Measurements from ENCODE around the gene COG7.
"Not testable (repeated sequence)": the region's sequence is repeated elsewhere in the genome, so short reads cannot be mapped to it uniquely, and the experiment has no call there.

The COG7 gene

GRCh38 chr16:23409522-23409921 lies 43.5 kb downstream of the COG7 start:
- DNase-seq (ENCODE audit: low read depth in 2 of 2): no peak

- peak; percentile 28 to 33 for DNase-seq (ENCODE audit: low read depth in 2 of 2)
Observed at GRCh38 chr16:23408823-23409298, 44.1 kb downstream of the COG7 start.

GRCh38 chr16:23408242-23408822 lies 44.7 kb downstream of the COG7 start:
- no peak for DNase-seq (ENCODE audit: low read depth in 2 of 2)

- DNase-seq (ENCODE audit: low read depth in 2 of 2): no peak
Observed at GRCh38 chr16:23407436-23408127, 45.4 kb downstream of the COG7 start.

DNA sequence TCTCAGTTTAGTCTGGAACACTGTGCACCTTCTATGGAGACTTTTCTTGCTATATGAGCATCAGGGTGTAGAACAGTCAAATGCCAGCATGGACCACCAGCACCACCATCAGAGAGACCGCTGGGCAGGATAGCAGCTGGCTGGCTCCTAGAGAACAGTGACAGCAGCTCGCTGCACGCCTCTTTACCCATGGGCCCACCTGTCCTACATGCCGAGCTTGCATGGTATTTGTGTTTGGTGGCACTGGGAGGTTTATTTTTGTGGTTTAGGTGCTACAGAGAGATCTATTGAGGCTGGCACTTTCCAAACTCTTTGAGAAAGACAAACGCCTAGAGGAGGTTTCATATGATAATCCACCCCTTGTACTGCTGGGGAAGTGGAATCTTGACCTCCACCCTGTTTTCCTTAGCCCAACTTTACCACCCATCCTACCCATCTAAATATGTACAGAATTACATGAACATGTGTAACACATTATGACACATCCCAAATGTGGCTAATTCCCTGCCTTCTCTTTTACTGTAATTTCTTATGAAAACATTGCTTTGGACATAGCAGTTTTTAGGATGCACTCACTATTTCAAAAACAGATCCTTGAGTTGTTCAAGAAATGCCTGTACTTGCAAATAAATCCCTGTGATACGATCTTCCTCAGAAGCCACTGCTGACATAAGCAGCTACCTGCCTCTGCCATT lies 46.3 kb downstream of the COG7 start:
- no peak for DNase-seq (ENCODE audit: low read depth in 2 of 2)

GRCh38 chr16:23406024-23406423 lies 47.0 kb downstream of the COG7 start:
- DNase-seq (ENCODE audit: low read depth in 2 of 2): no peak

- DNase-seq (ENCODE audit: low read depth in 2 of 2): no peak
Observed at GRCh38 chr16:23403547-23403946, 49.4 kb downstream of the COG7 start.

DNA sequence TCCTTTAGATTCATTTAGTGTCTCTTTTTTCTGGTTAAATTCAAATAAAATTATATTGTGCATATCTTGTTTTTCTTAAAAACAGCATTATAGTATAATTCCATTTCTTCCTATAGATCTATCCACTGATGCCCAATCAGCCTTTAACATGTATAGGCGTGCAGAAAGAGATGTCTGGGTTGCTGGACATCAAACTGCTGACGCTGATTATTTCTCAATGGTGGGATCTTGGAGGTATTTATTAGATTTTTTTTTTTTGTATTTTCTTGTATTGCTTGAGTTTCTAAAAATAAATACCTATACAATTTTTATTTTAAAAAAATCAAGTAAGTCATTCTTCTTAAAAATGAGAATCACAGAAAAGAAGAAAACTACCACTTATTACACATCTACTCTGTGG lies 50.9 kb downstream of the COG7 start:
- no peak for DNase-seq (ENCODE audit: low read depth in 2 of 2)

DNA sequence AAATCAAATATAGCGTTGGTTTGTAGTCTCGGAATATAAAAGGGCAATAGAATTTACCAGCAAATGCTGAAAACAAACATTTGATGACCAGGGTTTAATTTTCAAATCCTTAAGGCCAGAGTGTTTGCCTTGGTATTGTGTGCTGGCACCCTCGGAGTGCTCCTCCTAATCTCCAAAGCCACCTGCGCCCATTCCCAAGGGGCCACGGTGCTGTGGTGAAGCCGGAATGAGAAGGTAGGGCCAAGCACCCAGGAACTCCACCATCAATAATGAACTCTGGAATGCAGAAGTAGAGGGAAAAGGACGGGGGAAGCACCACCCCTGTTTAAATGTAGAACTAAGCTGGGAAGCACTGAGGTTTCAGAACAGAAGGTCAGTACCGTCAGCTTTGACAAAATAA lies 51.9 kb downstream of the COG7 start:
- DNase-seq (ENCODE audit: low read depth in 2 of 2): no peak

DNA sequence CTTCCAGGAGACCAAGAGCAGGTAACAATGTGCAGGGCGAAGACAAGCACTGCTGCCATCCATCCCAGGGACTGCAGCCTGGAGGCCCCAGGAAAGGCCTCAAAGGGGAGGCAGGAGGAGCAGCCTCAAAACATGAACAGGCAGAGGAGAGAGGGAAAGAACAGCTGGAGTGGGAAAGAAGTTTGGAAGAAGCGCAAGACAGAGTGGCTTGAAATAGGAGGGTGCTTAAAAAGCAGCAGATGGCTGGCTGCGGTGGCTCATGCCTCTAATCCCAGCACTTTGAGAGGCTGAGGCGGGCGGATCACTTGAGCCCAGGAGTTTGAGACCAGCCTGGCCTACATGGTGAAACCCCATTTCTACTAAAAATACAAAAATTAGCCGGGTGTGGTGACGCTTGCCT lies 52.5 kb downstream of the COG7 start:
- not testable (repeated sequence) for DNase-seq (ENCODE audit: low read depth in 2 of 2)

DNA sequence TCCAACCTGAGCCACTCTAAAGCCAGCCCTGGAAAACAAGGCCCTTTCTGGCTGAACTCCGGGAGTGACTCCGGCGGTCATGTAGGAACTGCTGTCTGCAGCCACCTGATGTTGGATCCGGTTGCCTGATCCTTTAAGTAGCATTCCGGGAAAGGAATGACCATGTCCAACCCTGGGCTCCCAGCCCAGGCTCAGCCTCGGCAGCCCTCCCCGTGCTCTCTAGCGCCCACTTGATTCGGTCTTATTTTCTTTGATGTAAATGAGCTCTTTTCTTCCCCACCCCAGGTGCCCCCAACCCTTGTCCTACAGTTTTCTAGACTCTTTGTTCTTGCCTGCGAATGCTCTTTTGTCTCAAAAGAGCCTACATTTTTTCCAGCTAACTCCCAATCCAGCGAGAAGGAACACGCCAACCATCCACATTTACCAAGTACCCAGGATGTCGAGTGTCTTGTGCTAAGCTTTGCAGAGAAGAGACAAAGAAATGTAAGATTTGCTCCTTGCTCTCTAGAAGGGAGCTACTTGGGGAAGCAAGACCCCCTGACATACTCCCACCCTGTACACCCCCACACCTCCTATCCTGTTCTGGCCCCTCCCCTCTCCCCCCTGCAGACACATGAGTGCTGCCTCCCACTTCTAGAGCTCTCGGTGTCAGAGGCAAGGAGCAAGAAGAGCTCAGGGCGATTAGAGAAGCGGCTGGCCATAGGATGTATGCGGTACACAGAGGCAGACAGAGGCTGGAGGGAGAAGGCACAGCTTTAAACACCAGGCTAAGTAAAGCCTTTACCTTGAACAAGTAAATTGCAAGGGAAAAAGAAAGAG lies 53.8 kb downstream of the COG7 start:
- no peak for DNase-seq (ENCODE audit: low read depth in 2 of 2)

DNA sequence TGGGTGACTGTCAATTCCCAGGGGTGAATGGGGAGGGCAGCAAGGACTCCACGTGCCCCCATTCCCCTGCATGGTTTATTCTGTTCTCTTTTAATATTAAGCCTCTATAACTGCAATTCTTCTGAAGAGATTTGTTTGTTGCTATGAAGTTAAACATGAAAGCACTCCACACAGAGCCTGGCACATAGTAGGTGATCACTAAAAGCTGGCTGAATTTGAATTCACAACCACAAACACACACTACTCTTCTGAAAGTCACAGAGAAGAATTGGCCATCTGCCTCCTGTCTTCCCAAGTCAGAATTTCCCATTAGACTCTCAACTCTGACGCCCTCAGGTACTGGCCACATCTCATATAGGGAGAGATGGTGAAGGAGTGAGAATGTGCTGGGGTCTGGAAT lies 55.5 kb downstream of the COG7 start:
- DNase-seq (ENCODE audit: low read depth in 2 of 2): no peak

GRCh38 chr16:23395732-23396131 lies 57.3 kb downstream of the COG7 start:
- DNase-seq (ENCODE audit: low read depth in 2 of 2): no peak

DNA sequence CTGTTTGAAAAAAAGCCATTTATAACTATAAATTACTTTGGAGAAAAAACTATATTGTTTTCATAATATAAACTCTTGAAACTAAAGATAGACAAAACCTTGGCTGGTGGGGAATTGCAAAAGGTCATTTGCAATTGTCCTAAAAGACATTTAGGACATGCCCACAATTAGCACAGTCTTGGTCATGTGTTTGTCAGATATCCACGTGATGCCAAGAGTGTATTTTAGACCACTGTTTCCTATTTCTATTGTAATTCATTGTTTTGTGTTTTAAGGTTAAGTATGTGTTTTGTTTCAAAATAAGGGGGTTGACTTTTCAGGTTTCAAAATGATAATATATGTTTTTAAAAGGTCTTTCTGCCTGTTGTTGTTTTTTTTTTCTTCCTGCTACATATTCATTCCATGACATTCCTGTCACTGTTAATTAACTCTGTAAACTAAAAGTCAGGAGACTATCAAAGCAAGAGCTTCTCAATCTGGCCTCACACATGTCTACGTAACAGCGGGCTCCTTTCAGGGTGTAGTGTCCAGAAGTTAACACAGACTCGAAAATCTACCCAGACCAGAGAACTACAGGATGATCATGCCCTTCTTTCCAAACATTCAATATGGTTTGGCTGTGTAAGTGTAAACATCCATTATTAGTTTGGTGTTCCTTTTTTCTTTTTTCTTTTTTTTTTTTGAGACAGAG lies 58.7 kb downstream of the COG7 start:
- DNase-seq (ENCODE audit: low read depth in 2 of 2): no peak

GRCh38 chr16:23392223-23392600 lies 60.8 kb downstream of the COG7 start:
- DNase-seq (ENCODE audit: low read depth in 2 of 2): no peak

- no peak for DNase-seq (ENCODE audit: low read depth in 2 of 2)
Observed at GRCh38 chr16:23391381-23392222, 61.4 kb downstream of the COG7 start.

DNA sequence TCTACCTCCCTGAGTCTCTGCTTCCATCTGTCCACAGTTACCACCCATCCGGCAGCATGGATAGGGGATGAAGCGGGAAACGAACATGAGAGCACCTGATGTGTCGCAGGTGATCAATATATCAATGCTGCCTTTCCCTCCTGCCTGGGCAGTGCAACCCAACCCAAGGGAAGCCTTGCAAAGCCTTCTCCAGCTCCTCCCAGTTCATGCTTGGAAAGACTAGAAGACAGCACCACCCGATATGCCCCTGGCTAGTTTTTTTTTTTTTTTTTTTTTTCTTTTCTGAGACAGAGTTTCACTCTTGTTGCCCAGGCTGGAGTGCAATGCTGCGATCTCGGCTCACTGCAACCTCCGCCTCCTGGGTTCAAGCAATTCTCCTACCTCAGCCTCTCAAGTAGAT lies 63.1 kb downstream of the COG7 start:
- not testable (repeated sequence) for DNase-seq (ENCODE audit: low read depth in 2 of 2)

GRCh38 chr16:23389201-23389600 lies 63.8 kb downstream of the COG7 start:
- DNase-seq (ENCODE audit: low read depth in 2 of 2): no peak

DNA sequence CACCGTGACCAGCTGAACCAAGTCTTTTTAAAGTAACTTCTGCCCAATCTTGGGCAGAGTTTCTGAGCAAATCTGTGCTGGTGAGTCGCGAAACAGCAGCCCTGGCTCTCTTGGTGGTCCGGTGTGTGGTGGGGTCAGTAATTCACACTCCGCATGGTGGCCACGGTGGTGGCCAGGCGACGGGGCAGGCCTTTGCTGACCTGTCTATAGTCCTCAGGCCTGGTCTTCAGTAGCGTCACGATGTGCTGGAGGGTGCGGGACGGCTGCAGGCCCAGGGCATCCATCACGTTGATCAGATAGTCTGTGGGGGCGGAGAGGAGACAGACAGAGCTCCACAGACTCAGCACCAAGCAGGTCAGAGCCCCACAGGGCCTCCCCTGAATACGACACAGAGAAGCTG lies 64.2 kb downstream of the COG7 start:
- DNase-seq (ENCODE audit: low read depth in 2 of 2): no peak

GRCh38 chr16:23387666-23388065 lies 65.3 kb downstream of the COG7 start:
- DNase-seq (ENCODE audit: low read depth in 2 of 2): no peak

- no peak for DNase-seq (ENCODE audit: low read depth in 2 of 2)
Observed at GRCh38 chr16:23385441-23385840, 67.5 kb downstream of the COG7 start.

Measured in fibroblast of skin of left quadriceps (primary cell).